Sigmoid colon (tissue), 4 donors: ENCODE results near the gene KCNA2.

Source experiments
- CTCF ChIP-seq, 4 experiments: fragments of 450-650 bp in 3 of 4; fragments of 200-600 bp in 1 of 4; IDR thresholded peaks; one replicate each; pipeline ENCODE4 v1.5.1; 2016 to 2019; ENCODE audit warnings: antibody characterized with exemption in 4 of 4, mild to moderate bottlenecking in 3 of 4, moderate library complexity in 2 of 4
- EP300 ChIP-seq, 4 donors: sonication (generic); formaldehyde crosslinking; IDR thresholded peaks; one replicate each; pipeline ENCODE4 v1.6.1; 2017; ENCODE audit warnings: antibody characterized with exemption in 4 of 4
- POLR2AphosphoS5 ChIP-seq, 4 donors: sonication (generic); formaldehyde crosslinking; IDR thresholded peaks; one replicate each; pipeline ENCODE4 v1.6.1; 2017; ENCODE audit warnings: antibody characterized with exemption in 4 of 4

GRCh38 chr1:110634086-110634454 lies 27.9 kb upstream of the KCNA2 start:
- TF ChIP-seq CTCF (IDR thresholded peaks at IDR 0.05) (no peak), POLR2AphosphoS5 (IDR thresholded peaks at IDR 0.05) (no peak), EP300 (IDR thresholded peaks at IDR 0.05) (no peak)
